A673 (cell line): Measurements from ENCODE around the gene ARV1.

Experiments used
- CTCF ChIP-seq: fragments of 300-800, 200-600 bp; sonication (generic); conservative IDR thresholded peaks from 2 replicates; pipeline ENCODE4 v1.5.1; 2017; ENCODE audit warnings: low read depth, mild to moderate bottlenecking, antibody characterized with exemption, low read length, moderate library complexity, mixed read lengths
- EZH2 ChIP-seq: fragments of 200-600 bp; sonication (generic); IDR thresholded peaks from 2 replicates; pipeline ENCODE4 v1.6.1; 2017; ENCODE audit warnings: borderline replicate concordance, low read depth, mild to moderate bottlenecking, mixed read lengths, antibody characterized with exemption, low read length; ENCODE audit not compliant: poor library complexity, severe bottlenecking

GRCh38 chr1:231011963-231012362, 33.1 kb downstream of the ARV1 start:
- TF ChIP-seq CTCF = no peak
- no peak for TF ChIP-seq EZH2
